ENCODE data around the gene LITAFD.

The LITAFD gene

DNA sequence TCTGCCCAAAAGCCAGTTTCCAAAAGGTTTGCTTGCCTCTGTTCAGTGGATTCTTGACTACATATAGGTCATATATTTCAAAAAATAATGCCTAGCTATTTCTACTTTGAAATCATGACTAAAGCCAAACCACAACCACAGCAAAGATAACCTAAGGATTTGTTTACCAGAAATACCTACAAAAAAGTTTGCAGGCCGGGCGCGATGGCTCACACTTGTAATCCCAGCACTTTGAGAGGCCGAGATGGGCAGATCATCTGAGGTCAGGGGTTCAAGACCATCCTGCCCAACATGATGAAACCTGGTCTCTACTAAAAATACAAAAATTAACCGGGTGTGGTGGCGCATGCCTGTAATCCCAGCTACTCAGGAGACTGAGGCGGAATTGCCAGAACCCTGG lies 28.5 kb upstream of the LITAFD start:
- Histone ChIP-seq H3K9me3 (ENCODE audit: low read depth, low read length) (no peaks in the 10 kb centered on the region), H3K9ac (ENCODE audit: insufficient read length) (no peak overlapping the region), H3K27ac (peak overlapping the region; percentile 54; the same call in 1 of the 2 replicates), H3K36me3 (ENCODE audit: insufficient read depth, low read length) (peaks cover 83% of the 10 kb centered on the region), H3K4me3 (no peak overlapping the region)
- TF ChIP-seq EZH2 (IDR thresholded peaks at IDR 0.05) (no peak), POLR2AphosphoS5 (IDR thresholded peaks at IDR 0.05; ENCODE audit: borderline replicate concordance, low read depth, low read length) (no peak), FOXP2 (optimal IDR thresholded peaks at IDR 0.05; ENCODE audit: control extremely low read depth, extremely low read length, insufficient read depth) (no peak)
- no peak for DNase-seq (ENCODE audit: low read depth, low spot score)

DNA sequence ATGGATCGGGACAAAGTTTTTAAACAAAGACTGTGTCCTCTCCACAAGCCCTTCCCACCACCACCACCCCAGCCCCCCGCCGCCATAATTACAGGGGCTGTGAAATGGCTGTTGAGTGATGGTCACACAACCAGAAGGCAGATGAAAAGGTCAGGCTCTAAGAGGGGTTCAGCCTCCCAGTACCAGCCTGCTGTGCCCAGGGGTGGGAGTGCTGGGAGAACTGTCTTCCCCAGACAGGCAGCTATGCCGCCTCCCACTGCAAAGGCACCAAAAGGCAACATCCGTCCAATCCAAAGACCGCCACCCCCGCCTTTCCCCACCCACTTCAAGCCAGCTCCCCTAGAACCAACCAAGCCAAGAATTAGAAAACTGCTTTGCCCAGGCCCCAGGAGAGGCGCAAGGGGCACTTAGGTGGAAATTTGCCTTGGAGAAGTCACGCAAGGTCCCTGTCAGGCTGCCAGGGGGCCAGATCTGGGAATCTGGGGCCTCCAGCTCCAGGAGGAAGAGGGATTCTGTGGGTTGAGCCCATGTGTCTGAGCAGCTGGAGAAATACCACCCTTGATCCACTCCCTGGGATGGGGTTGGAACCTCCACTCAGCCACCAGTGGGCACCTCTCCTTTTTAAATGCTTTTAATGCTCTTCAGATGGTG lies 27.7 kb upstream of the LITAFD start:
- DNase-seq (ENCODE audit: low read depth, low spot score), result no peak
- peaks cover 87% of the 10 kb centered on the region for H3K36me3 ChIP-seq (ENCODE audit: insufficient read depth, low read length)
- TF ChIP-seq POLR2AphosphoS5 (IDR thresholded peaks at IDR 0.05; ENCODE audit: borderline replicate concordance, low read depth, low read length), result peak; percentile 7; the same call in 1 of the 2 replicates
- TF ChIP-seq FOXP2 (optimal IDR thresholded peaks at IDR 0.05; ENCODE audit: control extremely low read depth, extremely low read length, insufficient read depth), result no peak
- no peak for TF ChIP-seq EZH2 (IDR thresholded peaks at IDR 0.05)
- no peak overlapping the region for H3K9ac ChIP-seq (ENCODE audit: insufficient read length)
- 0 out of 2 replicates have a peak overlapping the region, but pooled peaks have one; percentile 44 for H3K27ac ChIP-seq
- H3K9me3 ChIP-seq (ENCODE audit: low read depth, low read length), result no peaks in the 10 kb centered on the region
- H3K4me3 ChIP-seq, result no peak overlapping the region

- peaks cover 87% of the 10 kb centered on the region for H3K36me3 ChIP-seq (ENCODE audit: insufficient read depth, low read length)
Measured at GRCh38 chr16:8855051-8855786, 26.9 kb upstream of the LITAFD start.

GRCh38 chr16:8855972-8856371 lies 26.2 kb upstream of the LITAFD start:
- TF ChIP-seq POLR2AphosphoS5 (IDR thresholded peaks at IDR 0.05; ENCODE audit: borderline replicate concordance, low read depth, low read length), result no peak
- no peak for TF ChIP-seq FOXP2 (optimal IDR thresholded peaks at IDR 0.05; ENCODE audit: control extremely low read depth, extremely low read length, insufficient read depth)
- no peak for TF ChIP-seq EZH2 (IDR thresholded peaks at IDR 0.05)
- no peak overlapping the region for H3K9ac ChIP-seq (ENCODE audit: insufficient read length)
- DNase-seq (ENCODE audit: low read depth, low spot score), result no peak
- H3K27ac ChIP-seq, result peak overlapping the region; percentile 46
- peaks cover 84% of the 10 kb centered on the region for H3K36me3 ChIP-seq (ENCODE audit: insufficient read depth, low read length)
- H3K4me3 ChIP-seq, result no peak overlapping the region
- no peaks in the 10 kb centered on the region for H3K9me3 ChIP-seq (ENCODE audit: low read depth, low read length)

More at GRCh38 chr16:8855051-8855786, 26.9 kb upstream of the LITAFD start:
- DNase-seq (ENCODE audit: low read depth, low spot score), result no peak
- H3K9me3 ChIP-seq (ENCODE audit: low read depth, low read length), result no peaks in the 10 kb centered on the region
- H3K27ac ChIP-seq, result peak overlapping the region; percentile 46; the same call in 1 of the 2 replicates
- TF ChIP-seq POLR2AphosphoS5 (IDR thresholded peaks at IDR 0.05; ENCODE audit: borderline replicate concordance, low read depth, low read length) (no peak), FOXP2 (optimal IDR thresholded peaks at IDR 0.05; ENCODE audit: control extremely low read depth, extremely low read length, insufficient read depth) (no peak), EZH2 (IDR thresholded peaks at IDR 0.05) (no peak)
- H3K9ac ChIP-seq (ENCODE audit: insufficient read length), result no peak overlapping the region
- H3K4me3 ChIP-seq, result no peak overlapping the region

DNA sequence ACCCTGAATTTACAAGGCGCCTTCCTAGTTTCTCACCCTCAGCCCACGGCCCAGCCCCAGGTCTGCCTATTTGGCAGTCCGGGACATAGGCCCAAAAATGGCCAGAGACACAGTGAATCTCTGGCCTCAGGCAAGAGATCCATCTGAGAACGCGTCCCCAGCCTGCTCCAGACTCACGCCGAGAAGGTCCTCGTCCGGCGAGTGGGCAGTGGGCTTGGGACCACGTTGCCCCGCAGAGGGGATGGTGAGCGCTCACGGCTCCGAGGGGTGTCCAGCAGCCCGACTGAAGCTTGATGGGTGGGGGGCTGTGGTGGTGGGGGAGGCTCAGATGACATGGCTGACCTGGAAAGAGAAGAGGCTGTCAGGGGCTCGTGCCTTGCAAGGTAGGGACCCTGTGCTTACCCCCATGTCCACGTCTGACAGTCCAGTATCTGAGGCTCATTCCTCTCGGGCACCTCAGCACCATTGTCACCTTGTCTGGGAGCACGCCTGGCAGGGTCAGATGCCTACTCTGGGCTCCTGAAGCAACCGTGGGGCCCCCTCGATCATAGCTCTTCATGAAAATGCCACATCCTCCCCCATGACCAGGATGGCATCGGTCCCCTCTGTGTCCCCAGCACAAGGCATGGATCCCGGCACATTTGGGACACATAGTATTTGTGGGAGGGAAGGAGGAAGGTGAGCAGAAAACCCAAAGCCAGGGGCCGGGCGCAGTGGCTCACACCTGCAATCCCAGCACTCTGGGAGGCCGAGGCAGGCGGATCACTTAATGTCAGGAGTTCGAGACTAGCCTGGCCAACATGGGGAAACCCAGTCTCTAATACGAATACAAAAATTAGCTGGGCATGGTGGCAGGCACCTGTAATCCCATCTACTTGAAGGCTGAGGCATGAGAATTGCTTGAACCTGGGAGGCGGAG lies 22.9 kb upstream of the LITAFD start:
- H3K36me3 ChIP-seq (ENCODE audit: insufficient read depth, low read length), result peaks cover 78% of the 10 kb centered on the region

GRCh38 chr16:8859913-8860881 lies 22.0 kb upstream of the LITAFD start:
- no peaks in the 10 kb centered on the region for H3K9me3 ChIP-seq (ENCODE audit: low read depth, low read length)
- peaks cover 75% of the 10 kb centered on the region for H3K36me3 ChIP-seq (ENCODE audit: insufficient read depth, low read length)
- H3K27ac ChIP-seq, result 0 out of 2 replicates have a peak overlapping the region, but pooled peaks have one; percentile 25
- no peak overlapping the region for H3K9ac ChIP-seq (ENCODE audit: insufficient read length)
- DNase-seq (ENCODE audit: low read depth, low spot score), result no peak
- TF ChIP-seq EZH2 (IDR thresholded peaks at IDR 0.05), result no peak
- no peak for TF ChIP-seq POLR2AphosphoS5 (IDR thresholded peaks at IDR 0.05; ENCODE audit: borderline replicate concordance, low read depth, low read length)
- TF ChIP-seq FOXP2 (optimal IDR thresholded peaks at IDR 0.05; ENCODE audit: control extremely low read depth, extremely low read length, insufficient read depth), result no peak
- H3K4me3 ChIP-seq, result no peak overlapping the region

More for the DNA sequence above, 22.9 kb upstream of the LITAFD start:
- Histone ChIP-seq H3K27ac (no peak overlapping the region), H3K4me3 (no peak overlapping the region), H3K9me3 (ENCODE audit: low read depth, low read length) (no peaks in the 10 kb centered on the region), H3K9ac (ENCODE audit: insufficient read length) (no peak overlapping the region)
- DNase-seq (ENCODE audit: low read depth, low spot score), result no peak
- TF ChIP-seq FOXP2 (optimal IDR thresholded peaks at IDR 0.05; ENCODE audit: control extremely low read depth, extremely low read length, insufficient read depth), result no peak
- TF ChIP-seq POLR2AphosphoS5 (IDR thresholded peaks at IDR 0.05; ENCODE audit: borderline replicate concordance, low read depth, low read length), result no peak; the same call in 1 of the 2 replicates
- no peak for TF ChIP-seq EZH2 (IDR thresholded peaks at IDR 0.05)
